Fibroblast of the aortic adventitia (primary cell): ENCODE measurements around the gene UNC5C. TPM values are rescaled to one million over a fixed set of nuclear protein-coding genes. Genes with fewer than 3 reads are reported as not detected.
"Not testable (repeated sequence)": the region's sequence is repeated elsewhere in the genome, so short reads cannot be mapped to it uniquely, and the experiment has no call there.

Source experiments
- DNase-seq: peaks from one replicate; pipeline ENCODE4 v3.0.0-alpha.2; 2010; ENCODE audit warnings: low read depth
- H3K4me3 ChIP-seq: 2 replicates; pipeline ENCODE4 v1.5.1; 2011; ENCODE audit warnings: low read depth, mild to moderate bottlenecking, control low read depth, low read length, moderate library complexity
- CTCF ChIP-seq: IDR thresholded peaks from 2 replicates; pipeline ENCODE4 v1.5.1; 2011; ENCODE audit warnings: mild to moderate bottlenecking, low read length, control low read depth, inconsistent platforms; ENCODE audit not compliant: insufficient read depth
- total RNA-seq: library from RNA; depleted of rRNA; stranded (reverse); fragments of >200 nt; gene quantifications from 2 replicates; pipeline ENCODE4 v1.2.3, GENCODE V29; 2012; ENCODE audit warnings: low replicate concordance

Gene UNC5C
- total RNA-seq, 1 donor = 2.2 TPM

- H3K4me3 ChIP-seq = no peak overlapping the region
- no peak for DNase-seq
- no peak for TF ChIP-seq CTCF
Observed at GRCh38 chr4:95186666-95187065, 362.1 kb downstream of the UNC5C start.

DNA sequence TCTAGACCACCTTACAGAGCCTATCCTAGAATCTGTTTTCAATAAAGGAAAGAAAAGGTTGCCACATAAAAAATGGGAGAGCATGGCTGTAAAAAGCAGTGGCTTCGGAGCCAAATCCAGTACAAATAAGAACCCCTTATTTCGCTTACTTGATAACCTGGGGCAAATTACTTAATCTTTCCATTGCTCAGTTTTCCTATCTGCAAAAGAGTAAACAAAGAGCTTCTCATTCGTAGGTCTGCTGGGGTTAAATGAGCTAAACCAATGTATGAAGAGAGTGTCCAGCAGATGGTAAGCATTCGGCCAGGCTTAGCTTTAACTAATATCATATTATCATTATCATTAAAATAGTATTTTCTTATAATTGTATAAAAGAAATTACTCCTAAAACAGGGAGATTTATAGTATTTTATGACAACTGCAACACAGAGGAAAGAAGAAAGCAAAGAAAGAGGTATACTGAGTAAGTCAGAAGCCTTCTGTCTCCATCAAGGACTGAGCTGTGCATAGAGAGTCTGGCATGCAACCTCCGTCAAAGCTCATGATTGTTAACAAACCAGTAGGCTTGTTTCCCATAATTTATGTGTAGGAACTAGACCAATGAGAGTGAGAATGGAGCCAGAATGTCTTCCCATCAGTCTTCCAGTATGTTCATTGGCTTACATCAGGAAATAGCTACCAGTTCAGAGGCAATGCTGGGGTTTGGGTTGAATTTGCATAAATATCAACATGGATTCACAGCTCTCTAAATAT lies 364.9 kb downstream of the UNC5C start:
- no peak for TF ChIP-seq CTCF
- H3K4me3 ChIP-seq = no peak overlapping the region
- DNase-seq = no peak

DNA sequence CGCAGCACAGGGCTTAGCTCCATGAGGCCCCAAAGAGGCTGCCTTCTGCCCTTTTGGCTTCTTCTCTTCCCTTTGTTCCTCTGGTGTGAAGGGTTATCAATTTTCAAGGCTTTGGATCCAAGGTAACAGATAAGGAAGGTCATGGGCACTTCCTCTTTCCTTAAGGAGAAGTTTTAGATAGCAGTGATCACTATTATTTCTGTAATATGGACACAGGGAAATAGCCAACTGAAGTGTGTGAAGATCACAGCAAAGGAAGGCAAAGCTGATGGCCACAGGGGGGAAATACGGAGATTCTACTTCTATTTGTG lies 366.8 kb downstream of the UNC5C start:
- no peak for DNase-seq
- no peak overlapping the region for H3K4me3 ChIP-seq
- TF ChIP-seq CTCF = no peak

DNA sequence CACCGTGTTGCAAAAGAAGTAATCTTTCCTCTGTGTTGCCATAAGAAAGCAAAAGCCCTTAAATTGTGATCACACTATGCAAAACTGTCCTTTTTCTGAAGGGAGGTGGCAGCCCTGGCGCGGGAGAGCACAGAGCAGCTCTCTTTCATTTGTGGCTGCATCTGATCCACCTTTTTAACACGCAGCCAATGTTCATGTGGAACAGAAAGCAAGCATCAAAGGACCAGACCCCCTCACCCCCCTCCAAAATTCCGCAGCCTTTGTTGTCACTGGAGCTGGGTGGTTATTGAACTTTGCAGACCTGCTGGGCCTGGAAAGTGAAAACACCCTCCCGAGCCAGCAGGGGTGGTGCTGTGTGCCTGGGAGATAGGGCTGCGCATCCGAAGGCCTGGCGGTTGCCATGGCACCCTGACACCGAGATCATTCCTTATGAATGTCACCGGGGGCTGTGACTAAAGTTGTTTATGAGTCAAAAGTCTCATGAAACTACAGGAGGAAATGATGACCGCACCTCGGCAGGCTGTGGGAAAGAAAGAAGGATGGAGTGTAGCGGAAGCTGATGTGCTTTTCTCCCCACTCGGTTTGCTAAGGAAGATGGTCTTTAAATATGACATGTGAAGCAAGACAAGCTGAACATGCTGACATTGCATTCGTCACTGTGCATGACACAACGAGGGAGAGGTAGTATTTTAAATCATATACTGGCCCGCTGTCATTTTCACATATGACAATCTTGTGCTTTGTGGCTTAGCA lies 367.4 kb downstream of the UNC5C start:
- H3K4me3 ChIP-seq = no peak overlapping the region
- DNase-seq = no peak
- no peak for TF ChIP-seq CTCF

DNA sequence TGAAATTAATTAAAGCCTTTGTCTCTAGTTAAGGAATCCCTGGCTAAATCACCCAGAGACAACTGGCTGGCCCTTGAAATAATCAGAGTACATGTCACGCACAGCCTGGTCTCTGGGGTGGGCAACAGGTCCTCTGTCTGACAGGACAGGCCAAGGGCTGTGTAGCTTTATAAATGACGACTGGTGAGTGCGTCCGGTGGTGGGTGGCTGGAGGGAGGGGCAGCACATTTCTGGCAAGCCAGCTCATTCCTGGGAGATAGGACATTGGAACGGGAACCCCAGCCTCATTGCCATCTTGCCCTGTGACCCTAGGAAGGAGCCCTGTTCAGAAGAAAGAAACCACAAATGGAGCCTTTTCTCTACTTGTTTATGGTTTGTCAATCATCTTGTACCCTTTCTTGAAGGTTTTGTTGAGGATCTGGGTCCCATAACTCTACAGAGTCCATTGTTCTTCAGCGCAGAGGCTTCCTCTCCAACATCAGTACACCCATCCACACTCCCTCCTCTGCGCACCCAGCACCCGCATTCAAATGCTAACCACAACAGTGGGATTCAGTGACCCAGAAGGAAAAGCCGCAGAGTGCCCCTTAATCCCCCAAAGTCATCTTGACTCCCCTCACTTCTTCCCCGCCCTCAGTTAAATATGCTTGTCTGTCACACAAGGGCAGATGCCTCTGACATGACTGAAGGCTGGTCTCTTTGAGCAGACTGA lies 368.1 kb downstream of the UNC5C start:
- no peak for DNase-seq
- no peak for TF ChIP-seq CTCF
- no peak overlapping the region for H3K4me3 ChIP-seq

- no peak for TF ChIP-seq CTCF
- DNase-seq = no peak
- H3K4me3 ChIP-seq = no peak overlapping the region
Observed at GRCh38 chr4:95178938-95179337, 369.8 kb downstream of the UNC5C start.

GRCh38 chr4:95171377-95171776 lies 377.4 kb downstream of the UNC5C start:
- not testable (repeated sequence) for H3K4me3 ChIP-seq, DNase-seq
